ENCODE measurements around the gene FAM78A. TPM values are rescaled to one million over a fixed set of nuclear protein-coding genes. Genes with fewer than 3 reads are reported as not detected.

The FAM78A gene
- total RNA-seq, 6 experiments from 2014 or later = 0.11 to 0.83 (median 0.34) TPM

GRCh38 chr9:131227959-131228460 lies 48.3 kb downstream of the FAM78A start:
- Mint-ChIP-seq H3K27me3 (ENCODE audit: insufficient read depth) (peaks cover 2% of the 10 kb centered on the region; the same call in 1 of the 2 replicates), H3K4me1 (ENCODE audit: low read depth) (no peaks in the 10 kb centered on the region), H3K4me3 (no peak overlapping the region), H3K27ac (no peak overlapping the region), H3K36me3 (ENCODE audit: low read depth) (peaks cover 8% of the 10 kb centered on the region), H3K9me3 (no peaks in the 10 kb centered on the region)
- no peak for TF ChIP-seq CTCF (IDR thresholded peaks at IDR 0.05)
- DNase-seq = no peak

GRCh38 chr9:131227112-131227958 lies 49.0 kb downstream of the FAM78A start:
- Mint-ChIP-seq H3K36me3 (ENCODE audit: low read depth) (peaks cover 12% of the 10 kb centered on the region), H3K4me1 (ENCODE audit: low read depth) (no peaks in the 10 kb centered on the region), H3K27ac (no peak overlapping the region), H3K9me3 (no peaks in the 10 kb centered on the region), H3K4me3 (no peak overlapping the region), H3K27me3 (ENCODE audit: insufficient read depth) (peaks cover 2% of the 10 kb centered on the region; the same call in 1 of the 2 replicates)
- no peak for TF ChIP-seq CTCF (IDR thresholded peaks at IDR 0.05)
- DNase-seq = no peak

GRCh38 chr9:131226226-131226625 lies 50.1 kb downstream of the FAM78A start:
- no peak overlapping the region for H3K27ac Mint-ChIP-seq
- no peaks in the 10 kb centered on the region for H3K4me1 Mint-ChIP-seq (ENCODE audit: low read depth)
- DNase-seq = no peak
- no peaks in the 10 kb centered on the region for H3K9me3 Mint-ChIP-seq
- no peak overlapping the region for H3K4me3 Mint-ChIP-seq
- H3K27me3 Mint-ChIP-seq (ENCODE audit: insufficient read depth) = peaks cover 2% of the 10 kb centered on the region; the same call in 1 of the 2 replicates
- TF ChIP-seq CTCF (IDR thresholded peaks at IDR 0.05) = no peak
- H3K36me3 Mint-ChIP-seq (ENCODE audit: low read depth) = peaks cover 16% of the 10 kb centered on the region; the same call in 1 of the 2 replicates

- TF ChIP-seq CTCF (IDR thresholded peaks at IDR 0.05) = no peak
- DNase-seq = no peak
- Mint-ChIP-seq H3K27ac (no peak overlapping the region), H3K4me1 (ENCODE audit: low read depth) (peaks cover 15% of the 10 kb centered on the region), H3K9me3 (no peaks in the 10 kb centered on the region), H3K4me3 (no peak overlapping the region), H3K36me3 (ENCODE audit: low read depth) (peaks cover 26% of the 10 kb centered on the region), H3K27me3 (ENCODE audit: insufficient read depth) (peaks cover 2% of the 10 kb centered on the region; the same call in 1 of the 2 replicates)
Observed at GRCh38 chr9:131222460-131222859, 53.9 kb downstream of the FAM78A start.

- H3K4me1 Mint-ChIP-seq (ENCODE audit: low read depth) = peaks cover 15% of the 10 kb centered on the region
- no peak overlapping the region for H3K4me3 Mint-ChIP-seq
- no peaks in the 10 kb centered on the region for H3K9me3 Mint-ChIP-seq
- DNase-seq = no peak
- H3K27ac Mint-ChIP-seq = no peak overlapping the region; the same call in 1 of the 2 replicates
- peaks cover 2% of the 10 kb centered on the region; the same call in 1 of the 2 replicates for H3K27me3 Mint-ChIP-seq (ENCODE audit: insufficient read depth)
- TF ChIP-seq CTCF (IDR thresholded peaks at IDR 0.05) = no peak
- H3K36me3 Mint-ChIP-seq (ENCODE audit: low read depth) = peaks cover 32% of the 10 kb centered on the region
Observed at GRCh38 chr9:131220485-131220884, 55.8 kb downstream of the FAM78A start.
